Loucy (cell line): ENCODE measurements around the gene TTLL3.

Experiments
- H2AFZ ChIP-seq: fragments of 200-600 bp; sonication (generic); 2 replicates; pipeline ENCODE4 v1.6.0; 2016; ENCODE audit warnings: antibody characterized with exemption, mild to moderate bottlenecking, low read length, moderate library complexity
- H3F3A ChIP-seq: fragments of 200-600 bp; 2 replicates; pipeline ENCODE4 v1.6.0; 2016; ENCODE audit warnings: antibody characterized with exemption, low read depth, mild to moderate bottlenecking
- H3K27me3 ChIP-seq: fragments of 200-600 bp; sonication (generic); 2 replicates; pipeline ENCODE4 v1.6.1; 2014; ENCODE audit warnings: low read length, mild to moderate bottlenecking; ENCODE audit not compliant: insufficient read depth, poor library complexity, severe bottlenecking
- H3K36me3 ChIP-seq: fragments of 200-600 bp; sonication (generic); 2 replicates; pipeline ENCODE4 v1.6.1; 2016; ENCODE audit warnings: low read length; ENCODE audit not compliant: insufficient read depth
- H3K4me1 ChIP-seq: fragments of 200-600 bp; sonication (generic); 2 replicates; pipeline ENCODE4 v1.5.1; 2014; ENCODE audit warnings: low read length, mild to moderate bottlenecking; ENCODE audit not compliant: insufficient read depth, poor library complexity, severe bottlenecking
- H3K4me2 ChIP-seq: fragments of 200-600 bp; sonication (generic); 2 replicates; pipeline ENCODE4 v1.6.0; 2014; ENCODE audit warnings: antibody characterized with exemption, low read length, low read depth, mild to moderate bottlenecking; ENCODE audit not compliant: poor library complexity, severe bottlenecking
- H3K4me3 ChIP-seq: fragments of 200-600 bp; sonication (generic); 2 replicates; pipeline ENCODE4 v1.5.1; 2014; ENCODE audit warnings: low read length, mild to moderate bottlenecking, mixed read lengths; ENCODE audit not compliant: poor library complexity, severe bottlenecking
- H3K79me2 ChIP-seq: fragments of 200-600 bp; sonication (generic); 2 replicates; pipeline ENCODE4 v1.6.1; 2014; ENCODE audit warnings: low read length; ENCODE audit not compliant: insufficient read depth
- H3K9ac ChIP-seq: fragments of 200-600 bp; sonication (generic); 2 replicates; pipeline ENCODE4 v1.6.0; 2014; ENCODE audit warnings: mild to moderate bottlenecking, low read depth, low read length, moderate library complexity; ENCODE audit not compliant: poor library complexity, severe bottlenecking
- H3K9me2 ChIP-seq: fragments of 200-600 bp; sonication (generic); replicated peaks from 2 replicates; pipeline ENCODE4 v1.6.1; 2016; ENCODE audit warnings: low read depth, low read length, mixed read lengths
- H3K9me3 ChIP-seq: fragments of 200-600 bp; sonication (generic); 2 replicates; pipeline ENCODE4 v1.6.1; 2014; ENCODE audit warnings: mild to moderate bottlenecking, antibody characterized with exemption, low read length, low read depth; ENCODE audit not compliant: insufficient read depth
- H4K20me1 ChIP-seq: fragments of 200-600 bp; sonication (generic); 2 replicates; pipeline ENCODE4 v1.6.0; 2014; ENCODE audit warnings: antibody characterized with exemption, low read length, mild to moderate bottlenecking; ENCODE audit not compliant: insufficient read depth, poor library complexity, severe bottlenecking
- EZH2phosphoT487 ChIP-seq: fragments of 200-600 bp; IDR thresholded peaks from 2 replicates; pipeline ENCODE4 v1.6.1; 2018; ENCODE audit warnings: antibody characterized with exemption, mild to moderate bottlenecking, moderate library complexity, borderline replicate concordance
- TF ChIP-seq, protein P1 (sequence below): fragments of 200-600 bp; sonication (generic); conservative IDR thresholded peaks from 2 replicates; pipeline ENCODE4 v1.5.1; 2014; ENCODE audit warnings: mild to moderate bottlenecking, antibody characterized with exemption, low read length

The TTLL3 gene

DNA sequence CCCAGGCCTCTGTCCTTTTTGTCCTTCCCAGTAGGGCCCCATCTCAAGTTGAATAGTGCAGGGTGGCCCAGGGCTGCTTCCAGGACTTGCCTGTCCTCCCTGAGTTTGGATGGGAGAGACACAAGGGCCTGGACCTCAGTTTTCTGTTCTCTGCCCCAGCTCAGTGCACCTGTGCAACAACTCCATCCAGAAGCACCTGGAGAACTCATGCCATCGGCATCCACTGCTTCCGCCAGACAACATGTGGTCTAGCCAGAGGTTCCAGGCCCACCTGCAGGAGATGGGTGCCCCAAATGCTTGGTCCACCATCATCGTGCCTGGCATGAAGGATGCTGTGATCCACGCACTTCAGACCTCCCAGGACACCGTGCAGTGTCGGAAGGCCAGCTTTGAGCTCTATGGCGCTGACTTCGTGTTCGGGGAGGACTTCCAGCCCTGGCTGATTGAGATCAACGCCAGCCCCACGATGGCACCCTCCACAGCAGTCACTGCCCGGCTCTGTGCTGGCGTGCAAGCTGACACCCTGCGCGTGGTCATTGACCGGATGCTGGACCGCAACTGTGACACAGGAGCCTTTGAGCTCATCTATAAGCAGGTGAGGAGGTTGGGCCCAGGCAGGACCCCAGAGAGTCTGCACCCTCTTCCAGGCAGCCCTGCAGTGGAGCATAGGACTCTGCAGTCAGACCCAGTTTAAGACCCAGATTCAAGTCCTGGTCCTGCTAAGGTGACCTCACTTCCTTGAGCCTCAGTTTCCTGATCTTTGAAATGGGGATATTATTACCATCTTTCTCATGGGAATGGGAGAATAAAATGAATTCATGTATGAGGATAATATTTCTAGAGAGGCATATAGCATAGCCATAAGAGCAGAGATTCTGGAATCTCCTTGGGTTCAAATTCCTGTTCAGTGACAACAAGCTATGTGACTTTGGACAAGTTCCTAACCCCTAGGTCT is 19.0 kb downstream of the TTLL3 start:
- H3K4me3 ChIP-seq, result no peak overlapping the region
- no peaks in the 10 kb centered on the region for H3K4me1 ChIP-seq
- H3K27me3 ChIP-seq, result no peaks in the 10 kb centered on the region
- TF ChIP-seq, protein P1, sequence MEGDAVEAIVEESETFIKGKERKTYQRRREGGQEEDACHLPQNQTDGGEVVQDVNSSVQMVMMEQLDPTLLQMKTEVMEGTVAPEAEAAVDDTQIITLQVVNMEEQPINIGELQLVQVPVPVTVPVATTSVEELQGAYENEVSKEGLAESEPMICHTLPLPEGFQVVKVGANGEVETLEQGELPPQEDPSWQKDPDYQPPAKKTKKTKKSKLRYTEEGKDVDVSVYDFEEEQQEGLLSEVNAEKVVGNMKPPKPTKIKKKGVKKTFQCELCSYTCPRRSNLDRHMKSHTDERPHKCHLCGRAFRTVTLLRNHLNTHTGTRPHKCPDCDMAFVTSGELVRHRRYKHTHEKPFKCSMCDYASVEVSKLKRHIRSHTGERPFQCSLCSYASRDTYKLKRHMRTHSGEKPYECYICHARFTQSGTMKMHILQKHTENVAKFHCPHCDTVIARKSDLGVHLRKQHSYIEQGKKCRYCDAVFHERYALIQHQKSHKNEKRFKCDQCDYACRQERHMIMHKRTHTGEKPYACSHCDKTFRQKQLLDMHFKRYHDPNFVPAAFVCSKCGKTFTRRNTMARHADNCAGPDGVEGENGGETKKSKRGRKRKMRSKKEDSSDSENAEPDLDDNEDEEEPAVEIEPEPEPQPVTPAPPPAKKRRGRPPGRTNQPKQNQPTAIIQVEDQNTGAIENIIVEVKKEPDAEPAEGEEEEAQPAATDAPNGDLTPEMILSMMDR, result no peak
- no peak for TF ChIP-seq EZH2phosphoT487
- no peaks in the 10 kb centered on the region for H4K20me1 ChIP-seq
- H3K9ac ChIP-seq, result no peak overlapping the region
- no peak overlapping the region for H3K4me2 ChIP-seq
- no peaks in the 10 kb centered on the region for H3K79me2 ChIP-seq
- H2AFZ ChIP-seq, result no peak overlapping the region
- no peaks in the 10 kb centered on the region for H3F3A ChIP-seq
- peaks cover 29% of the 10 kb centered on the region; the same call in 1 of the 2 replicates for H3K36me3 ChIP-seq
- no peaks in the 10 kb centered on the region for H3K9me3 ChIP-seq
- no peaks in the 10 kb centered on the region for H3K9me2 ChIP-seq

- Histone ChIP-seq H3K4me1 (no peaks in the 10 kb centered on the region), H3F3A (no peaks in the 10 kb centered on the region), H3K36me3 (peaks cover 50% of the 10 kb centered on the region; the same call in 1 of the 2 replicates), H4K20me1 (no peaks in the 10 kb centered on the region), H3K79me2 (no peaks in the 10 kb centered on the region), H3K4me3 (no peak overlapping the region), H3K4me2 (no peak overlapping the region), H3K9ac (no peak overlapping the region), H3K27me3 (no peaks in the 10 kb centered on the region), H2AFZ (no peak overlapping the region), H3K9me2 (no peaks in the 10 kb centered on the region), H3K9me3 (no peaks in the 10 kb centered on the region)
- TF ChIP-seq EZH2phosphoT487, result no peak
- TF ChIP-seq, protein P1, result no peak
These were observed 21.2 kb downstream of the TTLL3 start for GRCh38 chr3:9831253-9831652.

DNA sequence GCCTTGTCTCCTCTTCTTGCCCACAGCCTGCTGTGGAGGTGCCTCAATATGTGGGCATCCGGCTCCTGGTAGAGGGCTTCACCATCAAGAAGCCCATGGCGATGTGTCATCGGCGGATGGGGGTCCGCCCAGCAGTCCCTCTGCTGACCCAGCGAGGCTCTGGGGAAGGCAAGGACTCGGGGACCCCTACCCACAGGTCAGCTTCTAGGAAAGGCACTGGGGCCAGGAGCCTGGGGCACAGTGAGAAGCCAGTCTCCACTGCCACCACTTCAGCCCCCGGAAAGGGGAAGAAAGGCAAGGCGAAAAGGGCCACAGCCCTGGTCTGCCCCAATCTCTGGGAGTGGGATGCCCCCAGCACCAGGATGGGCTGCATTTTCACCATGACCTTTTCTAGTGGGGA is 23.0 kb downstream of the TTLL3 start:
- no peak overlapping the region for H3K9ac ChIP-seq
- no peak overlapping the region for H3K4me2 ChIP-seq
- no peak for TF ChIP-seq EZH2phosphoT487
- no peaks in the 10 kb centered on the region for H3K27me3 ChIP-seq
- peaks cover 4% of the 10 kb centered on the region for H3K4me1 ChIP-seq
- no peak overlapping the region for H2AFZ ChIP-seq
- no peaks in the 10 kb centered on the region for H3K79me2 ChIP-seq
- no peaks in the 10 kb centered on the region for H4K20me1 ChIP-seq
- no peaks in the 10 kb centered on the region for H3K9me3 ChIP-seq
- no peaks in the 10 kb centered on the region for H3K9me2 ChIP-seq
- H3K4me3 ChIP-seq, result no peak overlapping the region
- no peaks in the 10 kb centered on the region for H3F3A ChIP-seq
- H3K36me3 ChIP-seq, result peaks cover 50% of the 10 kb centered on the region; the same call in 1 of the 2 replicates
